ENCODE results near the gene TRAPPC12. TPM values are rescaled to one million over a fixed set of nuclear protein-coding genes. Genes with fewer than 3 reads are reported as not detected.

The TRAPPC12 gene
- total RNA-seq, 1 donor from 2014 or later, result 47.2 TPM

- no peak for DNase-seq (ENCODE audit: low read depth)
Observed at GRCh38 chr2:3408781-3409180, 29.3 kb downstream of the TRAPPC12 start.

GRCh38 chr2:3409627-3410170 lies 30.2 kb downstream of the TRAPPC12 start:
- DNase-seq (ENCODE audit: low read depth), result no peak

GRCh38 chr2:3411103-3411502 lies 31.6 kb downstream of the TRAPPC12 start:
- DNase-seq (ENCODE audit: low read depth), result no peak

GRCh38 chr2:3413697-3414096 lies 34.2 kb downstream of the TRAPPC12 start:
- DNase-seq (ENCODE audit: low read depth), result no peak

GRCh38 chr2:3414133-3414860 lies 34.8 kb downstream of the TRAPPC12 start:
- peak; percentile 8 for DNase-seq (ENCODE audit: low read depth)

GRCh38 chr2:3418766-3419404 lies 39.4 kb downstream of the TRAPPC12 start:
- no peak for DNase-seq (ENCODE audit: low read depth)

GRCh38 chr2:3420076-3420768 lies 40.7 kb downstream of the TRAPPC12 start:
- DNase-seq (ENCODE audit: low read depth), result no peak

- no peak for DNase-seq (ENCODE audit: low read depth)
Observed at GRCh38 chr2:3420769-3421397, 41.4 kb downstream of the TRAPPC12 start.

- DNase-seq (ENCODE audit: low read depth), result no peak
Observed at GRCh38 chr2:3421580-3421979, 42.1 kb downstream of the TRAPPC12 start.

GRCh38 chr2:3422161-3422779 lies 42.8 kb downstream of the TRAPPC12 start:
- DNase-seq (ENCODE audit: low read depth), result no peak

GRCh38 chr2:3423492-3424170 lies 44.1 kb downstream of the TRAPPC12 start:
- DNase-seq (ENCODE audit: low read depth), result peak; percentile 22

GRCh38 chr2:3424171-3424795 lies 44.8 kb downstream of the TRAPPC12 start:
- DNase-seq (ENCODE audit: low read depth), result no peak

- no peak for DNase-seq (ENCODE audit: low read depth)
Observed at GRCh38 chr2:3426615-3427014, 47.1 kb downstream of the TRAPPC12 start.

- DNase-seq (ENCODE audit: low read depth), result no peak
Observed at GRCh38 chr2:3427272-3427671, 47.8 kb downstream of the TRAPPC12 start.

GRCh38 chr2:3428577-3428976 lies 49.1 kb downstream of the TRAPPC12 start:
- DNase-seq (ENCODE audit: low read depth), result no peak

- DNase-seq (ENCODE audit: low read depth), result no peak
Observed at GRCh38 chr2:3429066-3429610, 49.6 kb downstream of the TRAPPC12 start.

GRCh38 chr2:3430172-3430571 lies 50.7 kb downstream of the TRAPPC12 start:
- no peak for DNase-seq (ENCODE audit: low read depth)

- no peak for DNase-seq (ENCODE audit: low read depth)
Observed at GRCh38 chr2:3430740-3431490, 51.4 kb downstream of the TRAPPC12 start.

GRCh38 chr2:3432067-3432466 lies 52.6 kb downstream of the TRAPPC12 start:
- no peak for DNase-seq (ENCODE audit: low read depth)
